ENCODE data around the gene NCOA1.

NCOA1 gene

GRCh38 chr2:24515335-24515734 lies 24.3 kb downstream of the NCOA1 start:
- Histone ChIP-seq H3K36me3 (ENCODE audit: insufficient read depth, low read length) (no peaks in the 10 kb centered on the region), H3K79me2 (ENCODE audit: insufficient read depth, low read length) (peaks cover 14% of the 10 kb centered on the region; the same call in 1 of the 2 replicates), H3K27me3 (ENCODE audit: insufficient read depth, low read length) (no peaks in the 10 kb centered on the region), H4K20me1 (ENCODE audit: insufficient read depth, low read length) (no peaks in the 10 kb centered on the region), H3K4me2 (ENCODE audit: low read length) (no peak overlapping the region), H3K9me3 (ENCODE audit: low read length) (peaks cover 1% of the 10 kb centered on the region; the same call in 1 of the 2 replicates), H2AFZ (ENCODE audit: low read length) (no peak overlapping the region), H3K27ac (ENCODE audit: low read depth, low read length, poor library complexity, severe bottlenecking) (no peak overlapping the region), H3K4me1 (ENCODE audit: insufficient read depth, low read length, severe bottlenecking) (peaks cover 17% of the 10 kb centered on the region), H3K4me3 (ENCODE audit: low read depth, low read length, poor library complexity, severe bottlenecking) (no peak overlapping the region), H3K9ac (ENCODE audit: low read length) (no peak overlapping the region), H3F3A (ENCODE audit: insufficient read depth, low read length) (no peaks in the 10 kb centered on the region), H3K9me2 (ENCODE audit: low read depth, low read length) (no peaks in the 10 kb centered on the region)
- no peak for TF ChIP-seq EZH2 (IDR thresholded peaks at IDR 0.05; ENCODE audit: borderline replicate concordance, low read length)
- TF ChIP-seq, protein P1, sequence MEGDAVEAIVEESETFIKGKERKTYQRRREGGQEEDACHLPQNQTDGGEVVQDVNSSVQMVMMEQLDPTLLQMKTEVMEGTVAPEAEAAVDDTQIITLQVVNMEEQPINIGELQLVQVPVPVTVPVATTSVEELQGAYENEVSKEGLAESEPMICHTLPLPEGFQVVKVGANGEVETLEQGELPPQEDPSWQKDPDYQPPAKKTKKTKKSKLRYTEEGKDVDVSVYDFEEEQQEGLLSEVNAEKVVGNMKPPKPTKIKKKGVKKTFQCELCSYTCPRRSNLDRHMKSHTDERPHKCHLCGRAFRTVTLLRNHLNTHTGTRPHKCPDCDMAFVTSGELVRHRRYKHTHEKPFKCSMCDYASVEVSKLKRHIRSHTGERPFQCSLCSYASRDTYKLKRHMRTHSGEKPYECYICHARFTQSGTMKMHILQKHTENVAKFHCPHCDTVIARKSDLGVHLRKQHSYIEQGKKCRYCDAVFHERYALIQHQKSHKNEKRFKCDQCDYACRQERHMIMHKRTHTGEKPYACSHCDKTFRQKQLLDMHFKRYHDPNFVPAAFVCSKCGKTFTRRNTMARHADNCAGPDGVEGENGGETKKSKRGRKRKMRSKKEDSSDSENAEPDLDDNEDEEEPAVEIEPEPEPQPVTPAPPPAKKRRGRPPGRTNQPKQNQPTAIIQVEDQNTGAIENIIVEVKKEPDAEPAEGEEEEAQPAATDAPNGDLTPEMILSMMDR (IDR thresholded peaks at IDR 0.05; ENCODE audit: low read length) = no peak

DNA sequence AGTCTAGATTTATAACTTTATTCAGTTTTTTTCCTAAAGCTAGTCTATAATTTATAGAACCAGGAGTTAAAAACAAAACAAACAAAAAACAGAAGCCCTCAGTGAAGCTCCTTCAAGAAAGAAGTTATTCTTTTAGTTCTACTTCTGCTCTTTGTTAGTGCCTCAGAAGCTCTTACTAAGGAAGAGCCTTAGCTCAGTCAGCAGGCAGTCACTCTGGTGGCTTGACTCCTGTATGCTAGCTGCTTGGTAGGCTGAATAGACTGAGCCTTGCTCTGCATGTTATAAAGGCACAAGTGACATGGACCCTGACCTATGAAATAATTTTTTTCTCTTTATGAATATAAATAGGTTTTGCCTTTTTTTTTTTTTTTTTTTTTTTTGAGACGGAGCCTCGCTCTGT lies 24.8 kb downstream of the NCOA1 start:
- Histone ChIP-seq H3K9me2 (ENCODE audit: low read depth, low read length) (no peaks in the 10 kb centered on the region), H3K4me1 (ENCODE audit: insufficient read depth, low read length, severe bottlenecking) (peaks cover 17% of the 10 kb centered on the region), H3K4me3 (ENCODE audit: low read depth, low read length, poor library complexity, severe bottlenecking) (no peak overlapping the region), H3K9me3 (ENCODE audit: low read length) (peaks cover 2% of the 10 kb centered on the region; the same call in 1 of the 2 replicates), H3K9ac (ENCODE audit: low read length) (no peak overlapping the region), H3K4me2 (ENCODE audit: low read length) (no peak overlapping the region), H3K27me3 (ENCODE audit: insufficient read depth, low read length) (no peaks in the 10 kb centered on the region), H3K27ac (ENCODE audit: low read depth, low read length, poor library complexity, severe bottlenecking) (no peak overlapping the region), H3K79me2 (ENCODE audit: insufficient read depth, low read length) (peaks cover 14% of the 10 kb centered on the region; the same call in 1 of the 2 replicates), H3F3A (ENCODE audit: insufficient read depth, low read length) (no peaks in the 10 kb centered on the region), H3K36me3 (ENCODE audit: insufficient read depth, low read length) (no peaks in the 10 kb centered on the region), H2AFZ (ENCODE audit: low read length) (no peak overlapping the region), H4K20me1 (ENCODE audit: insufficient read depth, low read length) (no peaks in the 10 kb centered on the region)
- no peak for TF ChIP-seq EZH2 (IDR thresholded peaks at IDR 0.05; ENCODE audit: borderline replicate concordance, low read length)
- TF ChIP-seq, protein P1 (IDR thresholded peaks at IDR 0.05; ENCODE audit: low read length) = no peak

DNA sequence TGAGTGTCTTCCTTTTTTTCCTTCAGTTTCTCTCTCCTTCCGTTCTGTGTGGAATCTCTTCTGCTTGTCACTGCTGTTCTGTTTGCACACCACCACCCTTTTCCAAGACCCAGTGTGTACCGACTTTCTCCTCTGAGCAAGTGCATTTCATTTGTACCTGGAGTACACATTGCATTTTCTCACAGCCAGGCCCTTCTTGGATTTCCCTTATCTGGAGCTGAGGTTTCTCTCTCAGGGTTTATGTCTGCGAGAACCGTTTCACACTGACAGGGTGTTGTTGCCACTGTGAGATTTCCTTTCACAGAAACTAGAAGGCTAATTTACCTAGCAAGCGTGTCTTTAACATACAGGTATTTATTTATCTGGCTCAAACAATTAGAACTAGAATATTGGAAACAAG lies 26.2 kb downstream of the NCOA1 start:
- Histone ChIP-seq H2AFZ (ENCODE audit: low read length) (no peak overlapping the region), H3K4me1 (ENCODE audit: insufficient read depth, low read length, severe bottlenecking) (peaks cover 12% of the 10 kb centered on the region)
- TF ChIP-seq EZH2 (IDR thresholded peaks at IDR 0.05; ENCODE audit: borderline replicate concordance, low read length) = no peak
- TF ChIP-seq, protein P1 (IDR thresholded peaks at IDR 0.05; ENCODE audit: low read length) = no peak

More for the DNA sequence above, 26.2 kb downstream of the NCOA1 start:
- no peaks in the 10 kb centered on the region for H4K20me1 ChIP-seq (ENCODE audit: insufficient read depth, low read length)
- no peaks in the 10 kb centered on the region for H3F3A ChIP-seq (ENCODE audit: insufficient read depth, low read length)
- H3K27ac ChIP-seq (ENCODE audit: low read depth, low read length, poor library complexity, severe bottlenecking) = no peak overlapping the region
- H3K9me3 ChIP-seq (ENCODE audit: low read length) = peaks cover 2% of the 10 kb centered on the region; the same call in 1 of the 2 replicates
- H3K4me3 ChIP-seq (ENCODE audit: low read depth, low read length, poor library complexity, severe bottlenecking) = no peak overlapping the region
- no peaks in the 10 kb centered on the region for H3K36me3 ChIP-seq (ENCODE audit: insufficient read depth, low read length)
- H3K27me3 ChIP-seq (ENCODE audit: insufficient read depth, low read length) = no peaks in the 10 kb centered on the region
- no peaks in the 10 kb centered on the region for H3K9me2 ChIP-seq (ENCODE audit: low read depth, low read length)
- H3K79me2 ChIP-seq (ENCODE audit: insufficient read depth, low read length) = peaks cover 13% of the 10 kb centered on the region; the same call in 1 of the 2 replicates
- H3K9ac ChIP-seq (ENCODE audit: low read length) = no peak overlapping the region
- H3K4me2 ChIP-seq (ENCODE audit: low read length) = no peak overlapping the region
